Mesendoderm (in vitro differentiated cells): ENCODE results near the gene EVI5.
"Not testable (repeated sequence)": the region's sequence is repeated elsewhere in the genome, so short reads cannot be mapped to it uniquely, and the experiment has no call there.

Source experiments
- DNase-seq: peaks from one replicate; pipeline ENCODE4 v3.0.0; 2013
- H2AK5ac ChIP-seq: 2 replicates; pipeline ENCODE4 v1.6.1; 2013; ENCODE audit warnings: low read length, inconsistent platforms
- H2BK120ac ChIP-seq: 2 replicates; pipeline ENCODE4 v1.6.1; 2013; ENCODE audit warnings: low read depth, mild to moderate bottlenecking, low read length, moderate library complexity, mixed read lengths
- H2BK15ac ChIP-seq: replicated peaks from 2 replicates; pipeline ENCODE4 v1.6.1; 2013; ENCODE audit warnings: low read depth, mild to moderate bottlenecking, moderate library complexity
- H2BK5ac ChIP-seq: 2 replicates; pipeline ENCODE4 v1.6.1; 2013; ENCODE audit warnings: low read length, inconsistent platforms
- H3K18ac ChIP-seq: 2 replicates; pipeline ENCODE4 v1.6.1; 2013; ENCODE audit warnings: mild to moderate bottlenecking, low read length, mixed read lengths
- H3K23ac ChIP-seq: one replicate; pipeline ENCODE4 v1.6.1; 2013; ENCODE audit warnings: low read length
- H3K27ac ChIP-seq: 2 replicates; pipeline ENCODE4 v1.5.1; 2013; ENCODE audit warnings: low read depth, mild to moderate bottlenecking, inconsistent platforms, low read length, moderate library complexity
- H3K27me3 ChIP-seq: 2 replicates; pipeline ENCODE4 v1.6.1; 2013; ENCODE audit warnings: low read length, control low read depth, mild to moderate bottlenecking, inconsistent platforms; ENCODE audit not compliant: insufficient read depth, poor library complexity
- H3K36me3 ChIP-seq: 2 replicates; pipeline ENCODE4 v1.6.1; 2013; ENCODE audit warnings: low read length, inconsistent platforms; ENCODE audit not compliant: control insufficient read depth, insufficient read depth
- H3K4ac ChIP-seq: one replicate; pipeline ENCODE4 v1.6.1; 2013; ENCODE audit warnings: low read depth, mild to moderate bottlenecking, low read length, moderate library complexity
- H3K4me1 ChIP-seq: 2 replicates; pipeline ENCODE4 v1.6.1; 2013; ENCODE audit warnings: low read depth, low read length, inconsistent platforms; ENCODE audit not compliant: control insufficient read depth
- H3K4me2 ChIP-seq: 2 replicates; pipeline ENCODE4 v1.6.1; 2013; ENCODE audit warnings: low read length
- H3K4me3 ChIP-seq: 2 replicates; pipeline ENCODE4 v1.5.1; 2013; ENCODE audit warnings: mild to moderate bottlenecking, low read length
- H3K56ac ChIP-seq: one replicate; pipeline ENCODE4 v1.6.1; 2013; ENCODE audit warnings: low read length
- H3K79me1 ChIP-seq: 2 replicates; pipeline ENCODE4 v1.6.1; 2013; ENCODE audit warnings: low read length, inconsistent platforms
- H3K79me2 ChIP-seq: 2 replicates; pipeline ENCODE4 v1.6.1; 2013; ENCODE audit warnings: mild to moderate bottlenecking, low read length; ENCODE audit not compliant: control insufficient read depth, insufficient read depth
- H3K9ac ChIP-seq: 2 replicates; pipeline ENCODE4 v1.6.1; 2013; ENCODE audit warnings: low read length, inconsistent platforms
- H4K5ac ChIP-seq: one replicate; pipeline ENCODE4 v1.6.1; 2013; ENCODE audit warnings: low read length
- H4K8ac ChIP-seq: one replicate; pipeline ENCODE4 v1.6.1; 2013; ENCODE audit warnings: low read depth, mild to moderate bottlenecking, control low read depth, low read length, moderate library complexity
- WGBS: extraction: QIAGEN DNeasy Blood & Tissue Kit; methylation state at CpG from one replicate; pipeline ENCODE4 v1.1.7; 2013; ENCODE audit warnings: low lambda C conversion rate, missing lambda C conversion rate; ENCODE audit not compliant: insufficient coverage; ENCODE audit errors: extremely low coverage; 5-methylcytosine and 5-hydroxymethylcytosine counted together

EVI5 gene

GRCh38 chr1:92527670-92528069 is 257.2 kb downstream of the EVI5 start:
- Histone ChIP-seq H2BK5ac (no peak overlapping the region), H3K4me2 (no peak overlapping the region), H3K27ac (no peak overlapping the region), H3K9ac (no peak overlapping the region), H2BK15ac (no peak overlapping the region), H4K8ac (no peak overlapping the region), H3K79me2 (no peaks in the 10 kb centered on the region), H4K5ac (no peak overlapping the region), H3K79me1 (no peaks in the 10 kb centered on the region), H2BK120ac (no peak overlapping the region), H3K56ac (no peak overlapping the region), H3K18ac (no peak overlapping the region), H3K27me3 (no peaks in the 10 kb centered on the region), H3K4me1 (no peaks in the 10 kb centered on the region), H3K4me3 (no peak overlapping the region), H3K36me3 (no peaks in the 10 kb centered on the region), H3K23ac (no peak overlapping the region), H2AK5ac (no peak overlapping the region), H3K4ac (no peak overlapping the region)
- WGBS = no CpG with 5 or more reads among the region's 2 CpGs
- no peak for DNase-seq

DNA sequence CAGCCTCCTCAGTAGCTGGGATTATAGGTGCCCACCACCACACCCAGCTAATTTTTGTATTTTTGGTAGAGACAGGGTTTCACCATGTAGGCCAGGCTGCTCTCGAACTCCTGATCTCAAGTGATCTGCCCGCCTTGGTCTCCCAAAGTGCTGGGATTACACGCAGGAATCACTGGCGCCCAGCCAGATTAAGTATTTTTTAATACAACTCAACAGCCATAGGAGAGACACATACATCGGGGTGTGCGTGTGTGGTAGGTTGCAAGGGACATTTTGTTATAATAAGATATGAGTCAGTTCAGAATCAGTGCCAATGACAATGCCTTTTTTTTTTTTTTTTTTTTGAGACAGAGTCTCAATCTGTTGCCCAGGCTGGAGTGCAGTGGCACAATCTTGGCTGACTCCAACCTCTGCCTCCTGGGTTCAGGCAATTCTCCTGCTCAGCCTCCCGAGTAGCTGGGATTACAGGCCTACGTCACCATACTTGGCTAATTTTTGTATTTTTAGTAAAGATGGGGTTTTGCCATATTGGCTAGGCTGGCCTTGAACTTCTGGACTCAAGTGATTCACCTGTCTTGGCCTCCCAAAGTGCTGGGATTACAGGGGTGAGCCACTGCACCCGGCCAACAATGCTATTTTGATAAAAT is 259.8 kb downstream of the EVI5 start:
- H3K18ac ChIP-seq, H3K36me3 ChIP-seq, H3K4me1 ChIP-seq, H3K4ac ChIP-seq, DNase-seq, H3K79me1 ChIP-seq, H3K27me3 ChIP-seq, H3K4me3 ChIP-seq, H2BK120ac ChIP-seq, H3K23ac ChIP-seq, H2BK5ac ChIP-seq, H3K9ac ChIP-seq, H4K8ac ChIP-seq, H3K56ac ChIP-seq, H4K5ac ChIP-seq, H3K27ac ChIP-seq, H3K79me2 ChIP-seq, H3K4me2 ChIP-seq, H2AK5ac ChIP-seq, H2BK15ac ChIP-seq: not testable (repeated sequence)
- WGBS = no CpG with 5 or more reads among the region's 9 CpGs

GRCh38 chr1:92519043-92519442 is 265.9 kb downstream of the EVI5 start:
- no peak overlapping the region for H3K9ac ChIP-seq
- no peak overlapping the region for H4K5ac ChIP-seq
- no peak overlapping the region for H3K23ac ChIP-seq
- no peak for DNase-seq
- no CpG with 5 or more reads among the region's 2 CpGs for WGBS
- no peaks in the 10 kb centered on the region for H3K27me3 ChIP-seq
- no peaks in the 10 kb centered on the region for H3K79me2 ChIP-seq
- no peak overlapping the region for H2AK5ac ChIP-seq
- H3K79me1 ChIP-seq = no peaks in the 10 kb centered on the region
- no peak overlapping the region for H4K8ac ChIP-seq
- H3K4ac ChIP-seq = no peak overlapping the region
- no peak overlapping the region for H2BK5ac ChIP-seq
- H3K4me2 ChIP-seq = no peak overlapping the region
- H3K36me3 ChIP-seq = no peaks in the 10 kb centered on the region
- no peak overlapping the region for H3K27ac ChIP-seq
- no peak overlapping the region for H3K4me3 ChIP-seq
- no peak overlapping the region for H3K18ac ChIP-seq
- no peak overlapping the region for H2BK15ac ChIP-seq
- no peak overlapping the region for H2BK120ac ChIP-seq
- H3K4me1 ChIP-seq = no peaks in the 10 kb centered on the region
- H3K56ac ChIP-seq = no peak overlapping the region

DNA sequence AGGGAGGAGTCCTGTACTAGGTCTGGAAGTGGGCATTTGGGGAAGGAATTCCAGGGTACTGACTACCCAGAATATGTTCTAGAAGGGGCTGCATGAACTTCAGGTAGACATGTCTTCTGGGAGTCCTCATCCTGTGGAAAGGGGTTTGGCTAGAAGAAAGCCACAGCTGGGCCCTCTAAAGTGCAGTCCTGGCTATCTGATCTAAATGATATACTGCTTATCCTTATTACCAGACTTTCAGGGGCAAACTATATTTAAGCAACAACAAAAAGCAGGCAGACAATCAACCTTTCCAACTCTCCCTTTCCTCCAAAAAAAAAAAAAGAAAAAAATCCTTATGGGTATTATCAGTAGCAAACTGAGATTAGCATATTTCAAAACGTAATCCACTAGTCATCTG is 268.3 kb downstream of the EVI5 start:
- Histone ChIP-seq H3K27me3 (no peaks in the 10 kb centered on the region), H2AK5ac (no peak overlapping the region), H3K9ac (no peak overlapping the region), H3K4me3 (no peak overlapping the region), H3K23ac (no peak overlapping the region), H3K4ac (no peak overlapping the region), H4K5ac (no peak overlapping the region), H3K79me2 (no peaks in the 10 kb centered on the region), H3K79me1 (no peaks in the 10 kb centered on the region), H2BK15ac (no peak overlapping the region), H3K4me1 (no peaks in the 10 kb centered on the region), H3K56ac (no peak overlapping the region), H3K36me3 (no peaks in the 10 kb centered on the region), H2BK5ac (no peak overlapping the region), H2BK120ac (no peak overlapping the region), H3K4me2 (no peak overlapping the region), H3K27ac (no peak overlapping the region), H4K8ac (no peak overlapping the region), H3K18ac (no peak overlapping the region)
- no peak for DNase-seq
- no CpG with 5 or more reads among the region's 1 CpG for WGBS

- Histone ChIP-seq H3K4me3 (no peak overlapping the region), H2BK120ac (no peak overlapping the region), H3K9ac (no peak overlapping the region), H2AK5ac (no peak overlapping the region), H3K36me3 (no peaks in the 10 kb centered on the region), H3K27me3 (no peaks in the 10 kb centered on the region), H3K27ac (no peak overlapping the region), H3K4ac (no peak overlapping the region), H3K56ac (no peak overlapping the region), H3K79me2 (no peaks in the 10 kb centered on the region), H2BK5ac (no peak overlapping the region), H4K5ac (no peak overlapping the region), H3K4me1 (no peaks in the 10 kb centered on the region), H2BK15ac (no peak overlapping the region), H3K23ac (no peak overlapping the region), H3K79me1 (no peaks in the 10 kb centered on the region), H3K4me2 (no peak overlapping the region), H3K18ac (no peak overlapping the region), H4K8ac (no peak overlapping the region)
- no CpG with 5 or more reads among the region's 3 CpGs for WGBS
- no peak for DNase-seq
Measured at GRCh38 chr1:92515796-92516201, 269.1 kb downstream of the EVI5 start.

- no peak overlapping the region for H3K4me3 ChIP-seq
- H3K4me2 ChIP-seq = no peak overlapping the region
- H3K23ac ChIP-seq = no peak overlapping the region
- DNase-seq = no peak
- H3K79me2 ChIP-seq = no peaks in the 10 kb centered on the region
- no peak overlapping the region for H4K5ac ChIP-seq
- no peak overlapping the region for H3K27ac ChIP-seq
- H3K4me1 ChIP-seq = no peaks in the 10 kb centered on the region
- no peaks in the 10 kb centered on the region for H3K36me3 ChIP-seq
- WGBS = no CpG with 5 or more reads among the region's 4 CpGs
- no peak overlapping the region for H3K56ac ChIP-seq
- H3K79me1 ChIP-seq = no peaks in the 10 kb centered on the region
- H3K27me3 ChIP-seq = no peaks in the 10 kb centered on the region
- no peak overlapping the region for H2BK5ac ChIP-seq
- no peak overlapping the region for H2BK120ac ChIP-seq
- no peak overlapping the region for H3K9ac ChIP-seq
- no peak overlapping the region for H3K4ac ChIP-seq
- no peak overlapping the region for H2AK5ac ChIP-seq
- no peak overlapping the region for H4K8ac ChIP-seq
- H2BK15ac ChIP-seq = no peak overlapping the region
- H3K18ac ChIP-seq = no peak overlapping the region
Measured at GRCh38 chr1:92511541-92511940, 273.4 kb downstream of the EVI5 start.
